Hepatic stellate cell (primary cell): Measurements from ENCODE around the gene TTC28.
"Not testable (repeated sequence)": the region's sequence is repeated elsewhere in the genome, so short reads cannot be mapped to it uniquely, and the experiment has no call there.

Experiments
- DNase-seq: peaks from one replicate; pipeline ENCODE4 v3.0.0; 2011; ENCODE audit warnings: low spot score

Gene TTC28

DNA sequence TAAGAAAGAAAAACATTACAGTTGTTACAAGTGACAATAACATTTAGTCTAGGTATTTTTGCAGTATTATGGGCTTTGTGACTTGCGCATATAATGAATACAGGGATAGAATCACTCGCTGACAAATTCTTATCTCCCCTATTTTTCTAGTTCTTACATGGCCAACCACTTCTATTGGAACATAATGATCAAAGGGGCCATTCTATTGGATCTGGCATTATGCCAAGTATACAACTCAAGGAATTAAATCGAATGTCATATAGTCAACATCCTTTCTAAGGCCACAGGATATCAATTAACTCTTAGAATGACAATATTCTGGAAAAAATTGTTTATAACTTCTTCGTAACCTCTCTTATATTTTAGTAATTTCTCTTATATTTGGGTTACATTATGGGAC is 272.0 kb downstream of the TTC28 start:
- DNase-seq, result no peak

DNA sequence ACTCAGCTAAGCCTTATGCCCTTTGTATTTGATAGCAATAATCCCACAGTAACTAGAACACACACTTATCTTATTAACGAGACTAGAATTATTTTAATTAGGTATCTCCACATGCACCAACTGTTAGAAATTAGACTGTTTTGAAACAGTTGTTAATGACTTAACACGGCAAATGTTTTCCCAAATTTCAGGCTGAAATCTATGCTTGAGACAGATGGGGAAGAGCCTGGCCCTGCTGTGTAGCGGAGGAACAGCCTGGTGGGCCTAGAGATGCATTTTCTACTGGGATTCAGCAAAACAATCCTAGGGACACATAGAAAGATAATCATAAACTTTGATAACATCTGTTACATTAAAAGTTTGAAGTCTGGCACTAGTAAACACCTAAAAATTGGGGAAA is 273.4 kb downstream of the TTC28 start:
- DNase-seq, result no peak

DNA sequence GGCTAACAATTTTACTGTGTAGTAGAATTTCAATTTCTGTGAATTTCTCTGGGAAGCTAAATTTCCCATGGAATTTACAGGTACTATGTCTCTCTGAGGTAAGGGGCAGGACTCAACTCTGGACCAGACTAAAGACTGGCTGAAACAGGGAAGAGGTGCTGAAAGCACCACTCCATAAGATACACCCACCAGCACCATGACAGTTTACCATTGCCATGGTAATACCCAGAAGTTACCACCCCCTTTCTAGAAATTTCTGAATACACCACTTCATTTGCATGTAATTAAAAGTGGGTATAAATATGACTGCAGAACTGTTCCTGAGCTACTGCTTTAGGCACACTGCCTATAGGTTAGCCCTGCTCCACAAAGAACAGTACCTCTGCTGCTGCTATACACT is 274.1 kb downstream of the TTC28 start:
- DNase-seq, result no peak

DNA sequence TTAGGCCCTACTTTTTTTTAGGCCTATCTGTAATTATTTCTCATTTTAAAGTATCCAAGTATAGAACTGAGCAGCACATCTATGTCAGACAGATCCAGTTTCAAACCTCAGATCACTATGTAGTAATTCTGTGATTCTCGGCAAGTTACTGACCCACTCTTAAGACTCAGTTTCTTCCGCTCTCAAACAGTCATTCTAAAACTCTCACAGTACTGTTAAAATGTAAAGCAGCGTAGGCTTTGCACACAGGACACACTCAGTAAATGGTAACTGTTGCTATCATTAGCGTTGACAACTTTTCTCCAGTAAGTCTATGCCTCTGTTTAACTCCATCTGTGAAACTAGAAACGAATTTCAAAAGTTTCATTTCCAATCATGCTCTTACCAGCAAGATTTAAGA is 277.1 kb downstream of the TTC28 start:
- no peak for DNase-seq

DNA sequence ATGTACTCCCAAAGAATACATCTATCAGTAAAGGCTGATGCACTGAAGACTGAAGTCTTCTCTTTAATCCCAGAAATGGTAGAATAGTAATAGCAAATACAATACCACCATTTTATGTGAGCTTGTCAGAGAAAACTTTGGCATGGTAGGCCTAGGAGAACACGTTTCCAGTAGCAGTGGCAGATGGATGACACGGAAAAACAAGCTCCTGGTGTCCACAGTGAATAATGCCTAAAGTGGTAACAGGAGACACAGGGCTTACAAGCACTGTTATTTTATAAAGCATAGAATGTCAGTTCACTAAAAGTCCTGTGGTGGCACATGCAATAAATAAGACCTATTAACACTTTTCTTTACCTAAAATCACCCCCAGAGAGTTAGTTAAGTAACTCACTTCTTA is 277.6 kb downstream of the TTC28 start:
- no peak for DNase-seq

DNA sequence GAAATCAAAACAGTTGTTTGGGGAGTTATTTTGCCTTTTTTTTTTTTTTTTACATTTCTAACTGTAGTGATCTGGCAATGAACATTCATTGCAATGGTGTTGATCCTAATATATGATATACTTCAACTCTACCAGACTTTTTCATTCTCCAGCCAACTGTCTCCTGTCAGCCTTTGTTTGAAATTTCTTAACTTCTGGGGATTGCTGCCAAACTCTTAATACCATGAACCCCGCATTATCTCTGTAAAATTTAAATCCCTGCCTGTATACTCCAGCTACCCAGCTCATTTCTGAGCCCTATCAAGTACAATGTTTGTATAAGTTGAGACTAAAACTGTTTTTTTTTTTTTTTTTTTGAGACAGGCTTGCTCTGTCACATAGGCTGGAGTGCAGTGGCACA is 280.7 kb downstream of the TTC28 start:
- DNase-seq, result no peak

DNA sequence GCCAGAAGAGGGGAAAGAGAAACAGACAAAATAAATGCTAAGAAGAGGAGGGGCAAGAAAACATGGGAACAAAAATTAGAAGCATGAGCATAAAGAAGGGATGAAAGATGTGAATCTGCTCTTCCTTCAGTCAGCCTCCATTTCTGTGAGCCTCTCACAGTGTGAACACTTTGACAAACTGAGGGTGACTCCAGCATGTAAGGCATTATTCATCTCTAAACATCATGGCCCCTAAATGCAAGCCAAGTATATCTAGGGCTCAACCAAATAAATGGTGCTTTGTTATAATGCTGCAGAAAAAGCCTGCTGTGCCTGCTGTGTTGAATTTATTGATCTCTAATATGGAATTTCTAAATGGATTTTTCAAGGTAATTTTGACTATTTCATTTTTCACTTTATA is 281.3 kb downstream of the TTC28 start:
- DNase-seq, result no peak

DNA sequence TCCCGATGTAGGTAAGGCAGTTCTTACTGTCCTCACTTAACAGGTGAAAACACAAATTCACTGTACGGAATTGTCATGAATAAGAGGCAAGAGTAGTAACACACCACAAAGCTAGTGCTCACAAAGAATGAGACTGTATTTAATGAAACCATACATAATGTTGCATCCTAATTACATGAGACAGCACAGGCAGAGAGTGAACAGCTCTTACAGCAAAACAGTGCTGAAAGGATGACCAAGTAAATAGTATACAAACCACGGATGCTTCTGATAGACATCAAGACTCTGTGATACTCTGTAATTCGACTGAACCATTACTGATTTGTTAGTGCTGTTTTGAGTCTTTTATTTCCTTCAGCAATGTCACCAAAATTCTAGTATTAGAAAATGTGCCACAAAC is 282.3 kb downstream of the TTC28 start:
- no peak for DNase-seq

DNA sequence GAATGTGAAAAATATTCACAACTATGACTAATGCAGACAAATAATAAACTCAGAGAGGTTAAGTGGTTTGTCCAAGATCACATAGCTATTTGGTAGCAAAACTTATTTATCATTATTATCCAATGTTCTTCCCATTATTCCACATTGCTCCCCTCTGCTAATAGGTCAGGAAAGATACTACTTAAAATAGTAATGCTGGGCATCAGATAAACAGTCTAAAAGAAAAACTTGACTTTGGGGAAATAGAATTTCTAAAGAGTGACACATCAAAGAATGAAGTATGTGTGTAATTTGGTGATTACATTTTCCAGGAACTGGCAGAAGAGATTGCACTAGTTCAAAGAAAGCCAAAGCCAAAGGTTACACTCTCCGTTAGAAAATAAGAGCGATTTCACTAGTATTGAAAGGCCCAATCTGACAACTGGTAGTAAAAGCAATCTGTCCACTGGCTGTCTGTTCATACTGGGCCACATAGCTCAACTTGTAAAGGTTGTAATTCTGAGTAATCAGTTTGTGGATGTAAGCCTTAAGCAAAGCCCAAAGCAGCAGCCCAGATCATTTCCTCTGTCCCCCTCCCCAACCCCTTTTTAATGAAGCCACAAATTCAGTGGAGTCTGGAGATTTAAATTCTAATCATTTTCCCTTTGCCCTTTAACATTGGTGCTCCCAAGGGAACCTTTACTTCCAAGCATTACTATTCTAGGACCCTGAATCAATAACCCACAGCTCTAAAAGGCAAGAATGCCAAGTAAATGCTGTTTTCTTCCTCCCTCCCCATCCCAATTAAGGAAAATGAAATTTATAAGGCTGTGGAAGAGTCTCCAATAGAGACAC is 283.5 kb downstream of the TTC28 start:
- peak; percentile 27 for DNase-seq

DNA sequence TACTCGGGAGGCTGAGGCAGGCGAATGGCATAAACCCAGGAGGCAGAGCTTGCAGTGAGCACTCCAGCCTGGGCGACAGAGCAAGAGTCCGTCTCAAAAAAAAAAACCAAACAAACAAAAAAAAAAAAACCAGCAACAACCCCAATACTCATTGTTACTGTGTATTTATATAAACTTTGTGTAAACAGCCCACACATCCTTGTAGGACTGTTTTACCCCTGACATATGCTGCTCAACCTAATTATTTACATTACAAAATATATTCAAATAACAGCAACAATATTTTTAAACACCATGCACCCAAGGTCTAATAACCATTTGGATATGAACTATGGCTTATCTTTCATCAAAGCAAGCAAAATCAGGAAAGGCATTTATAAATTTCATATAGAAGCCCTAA is 284.1 kb downstream of the TTC28 start:
- DNase-seq, result no peak

DNA sequence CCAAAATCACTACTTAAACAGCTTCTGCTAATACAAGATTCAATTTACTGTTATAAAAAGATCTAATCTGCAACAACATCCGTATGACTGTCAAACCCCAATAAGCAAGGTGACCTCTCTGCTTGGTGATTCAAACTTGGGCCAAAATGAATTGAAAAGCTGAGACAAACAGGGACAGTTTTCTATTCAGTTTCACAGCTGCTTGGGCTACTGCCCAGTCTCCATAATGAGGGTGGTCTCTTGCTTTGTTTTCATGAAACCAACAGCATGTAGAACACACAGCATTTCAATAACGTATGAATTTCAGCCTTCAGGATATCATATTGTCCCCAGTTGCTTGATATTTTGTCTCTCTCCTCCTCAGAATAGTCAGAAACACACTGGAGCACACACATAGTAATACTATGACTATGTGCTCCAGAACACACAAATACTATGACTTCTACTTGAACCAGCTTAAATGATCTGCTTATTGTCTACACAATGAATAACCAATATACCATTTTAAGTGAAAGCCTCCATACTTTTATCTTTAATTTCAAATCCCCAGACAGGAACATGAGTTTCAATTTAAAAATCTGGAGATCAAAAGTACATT is 285.0 kb downstream of the TTC28 start:
- DNase-seq, result no peak

DNA sequence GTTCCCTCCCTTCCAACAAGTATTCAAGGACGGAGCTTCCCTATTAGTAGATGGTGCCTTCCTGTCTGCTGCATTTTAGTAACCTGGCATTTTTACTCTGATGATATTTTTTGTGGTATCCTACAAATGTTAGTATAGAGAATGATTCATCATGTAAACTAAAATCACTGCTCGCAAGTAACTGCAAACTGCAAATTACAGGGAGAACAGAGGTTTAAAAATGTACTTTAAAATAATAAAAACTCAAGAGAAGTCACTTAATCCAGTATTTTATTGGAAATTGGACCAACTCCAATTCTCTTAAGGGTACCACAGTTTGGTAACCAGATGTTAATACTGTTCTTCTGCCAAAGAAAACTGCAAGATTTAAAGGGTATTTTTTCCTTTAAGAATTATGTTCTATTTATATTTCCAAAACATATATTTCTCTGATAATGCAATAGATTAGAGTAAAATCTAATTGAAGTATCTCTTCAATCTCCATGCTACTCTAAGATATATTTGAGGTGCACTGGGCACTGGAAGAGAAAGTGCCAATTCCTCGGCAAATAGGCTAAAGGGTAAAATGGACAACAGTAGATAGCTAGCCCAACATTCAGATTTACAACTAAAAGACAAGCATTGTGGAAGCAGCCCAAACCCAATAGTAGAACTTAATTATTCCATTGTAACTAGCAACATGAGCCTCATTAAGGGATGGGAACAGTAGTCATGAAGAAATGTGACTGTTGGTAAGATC is 298.0 kb downstream of the TTC28 start:
- peak; percentile 15 for DNase-seq

DNA sequence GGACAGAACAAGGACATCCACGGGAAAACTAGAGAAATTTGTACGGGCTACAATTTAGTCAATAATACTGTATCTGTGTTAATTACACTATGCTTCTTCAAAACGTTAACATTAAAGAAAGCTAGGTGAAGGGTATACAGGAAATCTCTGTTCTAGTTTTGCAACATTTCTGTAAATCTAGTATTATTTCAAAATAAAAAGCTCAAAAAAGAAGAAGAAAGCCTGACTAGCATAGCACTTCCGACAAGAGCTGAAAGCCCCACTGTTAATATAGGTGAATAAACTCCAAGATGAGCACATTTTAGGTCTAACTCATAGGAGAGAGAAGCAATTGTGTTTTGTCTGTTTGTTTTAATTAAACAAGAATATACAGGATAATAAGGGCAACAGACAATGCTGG is 299.7 kb downstream of the TTC28 start:
- DNase-seq, result no peak

DNA sequence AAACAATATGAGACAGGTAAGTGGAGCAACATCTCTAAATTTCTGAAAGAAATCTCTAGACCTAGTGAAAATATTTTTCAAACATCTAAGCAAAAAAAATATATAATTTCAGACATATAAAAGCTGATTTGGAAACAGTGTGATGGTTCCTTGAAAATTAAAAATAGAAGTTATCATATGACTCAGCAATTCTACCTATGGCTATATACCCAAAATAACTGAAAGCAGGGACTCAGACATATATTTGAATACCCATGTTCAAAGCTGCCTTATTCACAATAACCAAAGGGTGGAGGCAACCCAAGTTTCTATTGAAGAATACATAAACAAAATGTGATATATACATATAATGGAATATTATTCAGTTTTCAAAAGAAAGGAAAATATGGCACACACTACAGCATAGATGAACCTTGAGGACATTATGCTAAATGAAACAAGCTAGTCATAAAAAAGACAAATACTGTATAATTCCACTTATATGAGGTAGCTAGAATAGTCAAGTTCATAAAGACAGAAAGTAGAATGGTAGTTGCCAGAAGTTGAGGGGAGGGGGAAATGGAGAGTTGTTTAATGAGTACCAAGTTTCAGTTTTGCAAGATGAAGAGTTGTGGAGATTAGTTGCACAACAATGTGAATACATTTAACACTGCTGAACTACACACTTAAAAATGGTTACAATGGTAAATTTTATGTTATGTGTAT is 300.4 kb downstream of the TTC28 start:
- DNase-seq, result no peak

DNA sequence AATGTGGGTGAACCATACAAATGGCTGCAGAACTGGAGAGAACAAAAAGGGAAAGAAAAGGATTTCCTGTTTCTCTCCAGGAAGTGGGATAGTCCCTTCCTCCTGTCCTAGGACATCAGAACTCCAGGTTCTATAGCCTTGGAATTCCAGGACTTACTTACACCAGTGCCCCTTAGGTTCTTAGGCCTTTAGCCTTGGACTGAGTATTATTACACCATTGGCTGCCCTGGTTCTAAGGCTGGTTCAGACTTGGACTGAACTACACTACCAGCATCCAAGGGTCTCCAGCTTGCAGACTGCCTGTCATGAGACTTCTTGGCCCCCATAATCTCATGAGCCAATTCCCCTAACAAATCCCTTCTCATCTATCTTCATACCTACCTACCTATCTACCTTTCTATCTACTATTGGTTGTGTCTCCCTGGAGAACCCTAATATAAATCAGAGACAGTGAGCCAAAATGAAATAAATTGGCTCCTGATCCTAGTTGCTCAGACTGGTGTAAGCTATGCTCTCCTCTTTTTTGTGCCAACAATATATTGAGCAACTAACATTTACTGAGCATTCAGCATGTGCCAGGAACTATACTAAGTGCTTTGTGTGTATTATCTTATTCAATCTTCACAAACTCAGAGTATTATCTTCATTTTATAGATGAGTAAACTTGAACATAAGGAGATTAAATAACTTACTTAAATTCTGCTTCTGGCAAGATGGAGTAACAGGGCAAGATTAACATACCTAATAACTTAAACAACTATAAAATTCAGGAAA is 303.7 kb downstream of the TTC28 start:
- no peak for DNase-seq

DNA sequence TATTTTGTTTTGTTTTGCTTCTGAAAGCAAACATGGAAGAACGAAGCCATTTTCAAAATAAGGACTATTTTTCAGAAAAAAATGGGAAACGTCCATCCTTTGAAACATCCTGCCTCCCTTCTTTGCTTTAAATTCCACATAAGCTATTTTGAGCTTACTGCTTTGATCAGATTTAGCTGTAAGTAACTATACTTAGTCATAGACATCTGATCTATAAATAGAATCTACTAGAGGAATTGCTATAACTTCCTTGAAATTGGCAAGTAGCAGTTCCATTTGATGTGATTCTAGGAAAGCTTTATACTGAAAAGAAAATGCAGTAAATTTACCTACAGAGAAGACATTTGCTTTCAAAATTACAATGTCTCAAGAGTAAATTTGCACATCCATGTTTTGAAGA is 305.8 kb downstream of the TTC28 start:
- peak; percentile 40 for DNase-seq

DNA sequence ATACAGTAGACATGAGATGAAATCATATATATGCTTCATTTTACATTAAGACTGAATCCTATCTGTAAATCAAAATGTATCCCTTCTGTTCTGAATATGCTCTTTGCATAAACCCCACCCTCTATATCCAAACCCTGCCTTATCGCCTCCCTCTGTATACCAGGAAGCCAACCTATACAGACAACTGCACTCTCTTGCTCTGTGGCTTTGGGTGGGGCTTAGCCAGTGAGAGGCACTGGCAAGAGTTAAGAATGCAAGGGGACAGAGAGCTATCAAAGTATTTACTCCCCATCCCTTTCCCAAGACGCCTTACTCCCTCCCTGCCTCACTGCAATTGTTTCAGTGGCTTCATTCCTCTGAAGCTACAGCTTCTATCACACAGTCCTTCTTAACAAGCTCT is 309.8 kb downstream of the TTC28 start:
- DNase-seq, result no peak

DNA sequence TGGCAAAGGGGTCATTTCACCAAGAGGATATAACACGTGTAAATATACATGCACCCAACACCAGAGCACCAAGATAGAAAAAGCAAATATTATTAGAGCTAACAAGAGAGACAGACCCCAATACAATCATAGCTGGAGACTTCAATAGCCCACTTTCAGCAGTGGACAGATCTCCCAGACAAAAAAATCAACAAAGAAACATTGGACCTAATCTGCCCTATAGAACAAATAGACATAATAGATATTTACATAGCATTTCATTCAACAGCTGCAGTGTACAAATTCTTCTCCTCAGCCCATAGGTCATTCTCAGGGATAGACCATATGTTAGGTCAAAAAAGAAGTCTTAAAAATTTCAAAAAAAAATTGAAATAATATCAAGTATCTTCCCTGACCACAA is 312.8 kb downstream of the TTC28 start:
- DNase-seq, result no peak

DNA sequence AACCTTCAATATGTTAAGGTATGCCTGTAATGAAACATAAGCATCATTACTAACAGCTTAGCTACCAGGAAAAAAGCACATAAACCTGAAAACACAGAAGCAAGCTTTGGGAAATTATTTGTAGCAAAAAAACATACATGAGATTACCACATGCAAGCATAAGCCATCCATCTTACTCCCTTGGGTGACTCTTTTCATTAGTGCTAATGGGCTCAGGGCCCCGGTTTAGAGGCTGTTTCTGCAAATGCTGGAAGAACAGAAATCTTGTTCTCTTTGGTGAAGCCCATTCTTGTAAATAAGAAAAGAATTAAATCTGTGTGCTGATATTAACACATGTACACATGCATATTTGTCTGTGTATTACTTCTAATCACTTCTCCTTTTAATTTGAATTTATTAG is 314.3 kb downstream of the TTC28 start:
- DNase-seq, result no peak

DNA sequence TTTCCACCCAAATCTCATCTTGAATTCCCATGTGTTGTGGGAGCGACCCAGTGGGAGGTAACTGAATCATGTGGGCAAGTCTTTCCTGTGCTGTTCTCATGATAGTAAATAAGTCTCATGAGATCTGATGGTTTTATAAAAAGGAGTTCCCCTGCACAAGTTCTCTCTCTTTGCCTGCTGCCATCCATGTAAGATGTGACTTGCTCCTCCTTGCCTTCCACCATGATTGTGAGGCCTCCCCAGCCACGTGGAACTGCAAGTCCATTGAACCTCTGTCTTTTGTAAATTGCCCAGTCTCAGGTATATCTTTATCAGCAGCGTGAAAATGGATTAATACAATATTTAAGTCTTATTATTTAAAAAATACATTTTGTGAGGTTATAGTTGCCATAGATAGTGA is 315.5 kb downstream of the TTC28 start:
- DNase-seq, result not testable (repeated sequence)

DNA sequence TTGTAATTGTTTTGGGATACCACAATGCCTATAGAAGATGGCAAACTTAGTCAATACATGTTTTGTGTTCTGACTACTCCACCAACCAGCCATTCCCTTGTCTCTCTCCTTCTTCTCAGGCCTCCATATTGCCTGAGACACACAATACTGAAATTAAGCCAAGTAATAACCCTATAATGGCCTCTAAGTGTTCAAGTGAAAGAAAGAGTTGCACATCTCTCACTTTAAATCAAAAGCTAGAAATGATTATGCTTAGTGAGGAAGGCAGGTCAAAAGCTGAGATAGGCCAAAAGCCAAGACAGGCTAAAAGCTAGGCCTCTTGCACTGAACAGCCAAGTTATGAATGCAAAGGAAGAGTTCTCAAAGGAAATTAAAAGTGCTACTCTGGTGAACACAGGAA is 318.7 kb downstream of the TTC28 start:
- DNase-seq, result no peak

DNA sequence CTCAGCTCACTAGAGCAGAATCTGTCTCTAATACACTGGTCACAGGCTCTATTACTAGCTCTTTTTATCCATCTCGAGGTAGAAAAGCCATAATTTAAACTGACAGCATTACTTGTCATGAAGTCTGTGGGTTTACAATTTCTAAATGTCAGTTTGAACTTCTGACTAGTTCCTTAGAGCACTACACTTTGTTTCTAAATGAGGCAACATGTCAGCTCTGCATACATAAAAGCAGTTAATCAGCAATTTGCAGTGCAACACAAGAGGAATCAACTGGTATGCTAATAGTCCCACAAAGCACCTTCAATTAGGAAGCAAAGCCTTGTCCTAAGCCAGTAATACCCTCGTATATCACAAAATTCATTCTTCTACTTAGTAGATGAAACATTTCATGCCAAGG is 321.3 kb downstream of the TTC28 start:
- DNase-seq, result no peak
